Activated effector memory CD4-positive, alpha-beta T cell treated with Interleukin-2 at 50 U/mL for 16 hours (primary cell): ENCODE results near the gene SLC12A7.
"Not testable (repeated sequence)": the region's sequence is repeated elsewhere in the genome, so short reads cannot be mapped to it uniquely, and the experiment has no call there.

ENCODE experiments used
- DNase-seq: peaks from one replicate; pipeline ENCODE4 v3.0.0-alpha.2; 2020

Gene SLC12A7

GRCh38 chr5:1002836-1003235 lies 109.0 kb downstream of the SLC12A7 start:
- no peak for DNase-seq

DNA sequence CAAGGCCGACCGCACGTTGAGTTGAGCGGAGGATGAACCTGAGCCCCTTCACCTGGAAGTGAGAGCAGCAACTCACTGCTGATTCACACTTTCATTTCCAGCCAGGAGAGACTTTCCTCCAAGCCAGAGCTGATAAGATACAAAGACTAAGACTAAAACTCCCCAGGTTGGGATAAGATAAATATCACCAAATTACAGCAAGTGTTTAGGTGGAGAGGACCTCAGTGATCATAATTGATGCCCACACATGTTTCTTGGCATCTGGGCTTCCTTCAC lies 109.7 kb downstream of the SLC12A7 start:
- no peak for DNase-seq

DNA sequence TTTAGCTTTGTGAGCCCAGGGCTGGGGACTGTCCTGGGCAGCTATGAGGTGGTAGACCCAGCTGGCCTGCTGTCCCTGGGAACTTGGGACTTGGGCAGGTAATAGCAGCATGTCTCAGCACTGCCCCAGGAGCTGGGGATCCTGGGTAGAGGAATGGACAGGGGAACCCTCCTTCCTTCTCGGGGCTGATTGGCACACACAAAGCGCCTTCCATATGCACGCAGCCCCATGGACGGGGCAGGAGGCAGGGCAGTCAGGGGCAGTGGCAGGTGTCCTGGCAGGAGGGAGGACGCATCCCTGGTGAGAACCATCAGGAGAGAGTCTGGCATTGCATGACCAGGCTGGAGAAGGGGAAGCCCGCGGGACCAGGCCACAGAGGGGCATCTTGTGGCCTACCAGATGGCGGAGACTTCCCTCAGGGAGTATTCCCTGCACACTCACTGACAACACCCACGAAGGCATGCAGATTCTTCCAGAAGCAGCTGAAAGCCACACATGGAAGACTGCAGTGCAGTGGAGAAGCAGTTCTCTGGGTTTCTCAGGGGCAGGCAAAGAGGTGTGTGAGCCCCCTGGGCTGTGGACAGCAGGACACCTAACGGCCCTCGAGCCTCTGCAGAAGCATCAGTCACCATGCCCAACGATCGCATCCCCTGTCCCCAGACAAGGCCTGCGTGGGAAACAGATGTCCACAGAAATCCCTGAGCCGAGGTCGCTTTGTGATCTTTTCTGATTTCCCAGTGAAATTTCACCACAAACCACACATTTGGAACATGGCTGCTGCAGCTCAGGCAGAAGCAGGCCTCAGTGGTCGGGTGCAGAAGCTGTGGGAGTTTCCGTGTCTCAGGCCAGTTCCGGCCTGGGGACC lies 110.2 kb downstream of the SLC12A7 start:
- DNase-seq: no peak

GRCh38 chr5:1000831-1001230 lies 111.0 kb downstream of the SLC12A7 start:
- DNase-seq: not testable (repeated sequence)
